Measurements from ENCODE around the gene TBC1D21. TPM values are rescaled to one million over a fixed set of nuclear protein-coding genes. Genes with fewer than 3 reads are reported as not detected.
A peak's percentile ranks its signal among the peaks of the same experiment; 100 is the strongest.

TBC1D21 gene
- total RNA-seq, 1 donor: not detected

GRCh38 chr15:73886717-73887345, 13.5 kb downstream of the TBC1D21 start:
- no peak for DNase-seq (ENCODE audit: low read depth in 2 of 3, low spot score in 2 of 3)

- no peak for DNase-seq (ENCODE audit: low read depth in 2 of 3, low spot score in 2 of 3)
These were observed 14.1 kb downstream of the TBC1D21 start for GRCh38 chr15:73887481-73887880.

- no peak for DNase-seq (ENCODE audit: low read depth in 2 of 3, low spot score in 2 of 3)
These were observed 15.1 kb downstream of the TBC1D21 start for GRCh38 chr15:73888224-73889041.

GRCh38 chr15:73889053-73889761, 15.8 kb downstream of the TBC1D21 start:
- DNase-seq (ENCODE audit: low read depth in 2 of 3, low spot score in 2 of 3): no peak

- DNase-seq (ENCODE audit: low read depth in 2 of 3, low spot score in 2 of 3): no peak
These were observed 16.4 kb downstream of the TBC1D21 start for GRCh38 chr15:73889762-73890124.

GRCh38 chr15:73891328-73892315, 18.3 kb downstream of the TBC1D21 start:
- DNase-seq (ENCODE audit: low read depth in 2 of 3, low spot score in 2 of 3): no peak

GRCh38 chr15:73892446-73893226, 19.3 kb downstream of the TBC1D21 start:
- no peak for DNase-seq (ENCODE audit: low read depth in 2 of 3, low spot score in 2 of 3)

- DNase-seq (ENCODE audit: low read depth in 2 of 3, low spot score in 2 of 3): no peak
These were observed 20.9 kb downstream of the TBC1D21 start for GRCh38 chr15:73894133-73894814.

GRCh38 chr15:73897441-73898261, 24.3 kb downstream of the TBC1D21 start:
- peak; percentile 23 to 28 (median 28) for DNase-seq (ENCODE audit: low read depth in 2 of 3, low spot score in 2 of 3)

- no peak for DNase-seq (ENCODE audit: low read depth in 2 of 3, low spot score in 2 of 3)
These were observed 26.1 kb downstream of the TBC1D21 start for GRCh38 chr15:73899197-73900094.

GRCh38 chr15:73900095-73900712, 26.8 kb downstream of the TBC1D21 start:
- no peak for DNase-seq (ENCODE audit: low read depth in 2 of 3, low spot score in 2 of 3)

GRCh38 chr15:73901126-73901810, 27.9 kb downstream of the TBC1D21 start:
- no peak for DNase-seq (ENCODE audit: low read depth in 2 of 3, low spot score in 2 of 3)

GRCh38 chr15:73902121-73903020, 29.0 kb downstream of the TBC1D21 start:
- DNase-seq (ENCODE audit: low read depth in 2 of 3, low spot score in 2 of 3): no peak

GRCh38 chr15:73904026-73904815, 30.9 kb downstream of the TBC1D21 start:
- DNase-seq (ENCODE audit: low read depth in 2 of 3, low spot score in 2 of 3): no peak

All from hematopoietic multipotent progenitor cell (in vitro differentiated cells).